ENCODE results near the gene MAN1B1.

Gene MAN1B1

DNA sequence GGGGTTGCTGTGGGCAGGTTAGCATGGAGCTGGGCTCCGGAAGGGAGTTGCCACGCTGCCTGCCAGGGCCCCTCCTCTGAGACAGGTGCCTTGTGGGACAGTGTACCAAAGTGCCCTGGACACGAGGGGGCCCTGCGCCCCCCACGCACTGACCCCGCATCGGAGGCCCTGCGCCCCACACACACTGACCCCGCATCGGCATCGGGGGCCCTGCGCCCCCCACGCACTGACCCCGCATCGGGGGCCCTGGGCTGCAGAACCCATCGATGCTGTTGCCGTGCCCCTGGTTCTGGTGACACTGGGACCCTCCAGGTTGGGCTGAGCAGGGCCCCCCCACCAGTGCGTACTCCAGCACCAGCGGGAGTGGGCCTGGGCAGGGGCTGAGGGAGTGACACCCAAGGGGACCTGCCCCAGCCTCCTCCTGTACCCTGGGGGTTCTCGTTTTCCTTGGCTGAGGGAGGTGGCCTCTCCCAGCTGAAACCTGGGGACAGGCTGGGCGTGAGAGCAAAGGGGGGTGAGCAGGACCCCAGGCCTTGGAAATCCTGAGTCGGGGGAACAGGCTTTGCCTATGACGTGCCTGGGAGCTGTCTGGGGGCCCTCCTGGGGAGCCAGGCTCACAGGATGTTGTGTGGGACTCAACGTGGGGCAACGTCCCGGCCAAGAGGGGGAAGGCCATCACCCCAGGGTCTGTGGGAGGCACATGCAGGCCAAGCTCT is 23.3 kb upstream of the MAN1B1 start:
- TF ChIP-seq, protein P1, sequence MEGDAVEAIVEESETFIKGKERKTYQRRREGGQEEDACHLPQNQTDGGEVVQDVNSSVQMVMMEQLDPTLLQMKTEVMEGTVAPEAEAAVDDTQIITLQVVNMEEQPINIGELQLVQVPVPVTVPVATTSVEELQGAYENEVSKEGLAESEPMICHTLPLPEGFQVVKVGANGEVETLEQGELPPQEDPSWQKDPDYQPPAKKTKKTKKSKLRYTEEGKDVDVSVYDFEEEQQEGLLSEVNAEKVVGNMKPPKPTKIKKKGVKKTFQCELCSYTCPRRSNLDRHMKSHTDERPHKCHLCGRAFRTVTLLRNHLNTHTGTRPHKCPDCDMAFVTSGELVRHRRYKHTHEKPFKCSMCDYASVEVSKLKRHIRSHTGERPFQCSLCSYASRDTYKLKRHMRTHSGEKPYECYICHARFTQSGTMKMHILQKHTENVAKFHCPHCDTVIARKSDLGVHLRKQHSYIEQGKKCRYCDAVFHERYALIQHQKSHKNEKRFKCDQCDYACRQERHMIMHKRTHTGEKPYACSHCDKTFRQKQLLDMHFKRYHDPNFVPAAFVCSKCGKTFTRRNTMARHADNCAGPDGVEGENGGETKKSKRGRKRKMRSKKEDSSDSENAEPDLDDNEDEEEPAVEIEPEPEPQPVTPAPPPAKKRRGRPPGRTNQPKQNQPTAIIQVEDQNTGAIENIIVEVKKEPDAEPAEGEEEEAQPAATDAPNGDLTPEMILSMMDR (IDR thresholded peaks at IDR 0.05; ENCODE audit: extremely low read depth, missing control alignments), result no peak
- DNase-seq (ENCODE audit: low spot score), result no peak

DNA sequence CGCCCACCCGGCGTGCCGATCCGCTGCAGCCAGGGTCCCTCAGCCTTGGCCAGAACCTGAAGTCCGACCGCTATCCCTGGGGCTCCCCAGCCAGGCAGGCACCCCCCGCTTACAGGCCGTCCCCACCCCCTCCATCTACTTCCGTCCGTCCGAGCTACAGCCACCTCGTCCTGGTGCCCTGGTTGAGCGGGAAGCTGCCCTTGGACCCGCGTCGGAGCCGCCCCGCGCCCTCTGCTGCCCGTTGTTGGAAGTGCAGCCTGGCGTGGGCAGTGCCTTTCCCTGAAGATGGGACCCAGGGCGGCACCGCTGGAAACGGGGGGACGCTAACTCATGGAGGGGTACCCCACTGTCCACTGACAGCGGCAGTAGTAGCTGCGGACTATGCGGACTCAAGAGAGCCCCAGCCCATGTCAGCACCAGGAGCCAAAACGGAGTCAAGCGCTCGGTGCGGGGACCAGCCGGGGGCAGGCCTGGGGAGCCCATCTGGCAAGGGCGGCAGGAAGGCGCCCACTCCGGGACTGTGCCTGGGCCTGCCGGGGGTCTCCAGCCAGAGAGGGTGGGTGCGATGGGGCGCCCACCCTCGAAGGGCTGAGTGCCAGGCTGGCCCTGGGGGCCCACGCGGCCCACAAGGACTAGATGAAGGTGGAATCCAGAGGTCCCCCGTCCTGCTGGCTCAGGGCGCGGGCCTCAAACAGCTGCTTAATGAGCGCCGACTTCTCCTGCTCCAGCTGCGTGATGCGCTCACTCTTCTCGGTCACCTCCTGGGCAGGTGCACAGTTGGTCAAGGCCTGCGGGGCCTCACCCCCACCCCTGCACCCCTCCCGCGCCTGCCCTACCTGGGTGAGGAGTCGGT is 22.5 kb upstream of the MAN1B1 start:
- peak; percentile 81 for DNase-seq (ENCODE audit: low spot score)
- TF ChIP-seq, protein P1 (IDR thresholded peaks at IDR 0.05; ENCODE audit: extremely low read depth, missing control alignments), result peak; percentile 95

DNA sequence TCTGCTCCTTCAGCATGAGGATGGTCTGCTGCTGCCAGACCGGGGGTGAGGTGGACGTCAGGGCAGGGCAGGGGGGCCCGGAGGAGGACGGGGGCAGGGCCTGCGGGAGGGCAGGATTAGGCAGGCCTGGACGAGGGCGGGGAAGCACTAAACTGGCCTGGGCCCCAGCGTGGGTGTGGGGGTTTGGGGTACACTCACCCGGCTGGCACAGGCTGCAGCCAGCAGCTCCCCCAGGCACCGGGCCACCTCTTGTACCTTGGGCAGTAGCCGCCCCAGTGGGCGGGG is 22.0 kb upstream of the MAN1B1 start:
- TF ChIP-seq, protein P1 (IDR thresholded peaks at IDR 0.05; ENCODE audit: extremely low read depth, missing control alignments), result no peak
- DNase-seq (ENCODE audit: low spot score), result no peak

DNA sequence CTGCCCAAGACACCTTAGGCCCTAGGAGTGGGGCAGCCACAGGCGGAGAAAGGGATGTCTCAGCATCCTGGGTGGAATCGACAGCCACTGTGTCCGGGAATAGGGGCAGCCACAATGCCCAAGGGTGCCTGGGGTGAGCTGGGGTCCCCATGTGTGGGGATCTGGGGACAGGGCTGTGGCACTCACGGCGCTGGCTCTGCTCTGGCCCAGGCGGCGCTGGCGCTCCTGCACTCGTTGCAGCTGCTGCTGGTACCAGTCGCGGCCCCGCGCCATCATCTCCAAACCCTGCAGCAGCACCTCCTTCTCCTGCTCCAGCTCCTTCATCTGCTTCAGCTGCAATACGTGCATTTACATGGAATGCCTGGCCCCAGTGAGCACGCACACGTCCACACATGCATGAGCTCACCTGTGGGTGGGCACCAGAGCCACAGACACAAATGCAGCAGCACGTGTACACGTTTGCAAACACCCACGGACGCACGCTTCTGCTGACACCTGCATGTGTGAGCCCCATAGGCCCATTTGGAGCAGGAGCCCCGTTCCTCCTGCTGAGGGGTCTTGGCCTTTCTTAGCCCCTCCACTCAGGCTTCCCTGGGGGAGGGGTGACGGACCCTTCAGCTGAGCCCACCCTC is 21.3 kb upstream of the MAN1B1 start:
- DNase-seq (ENCODE audit: low spot score), result no peak
- TF ChIP-seq, protein P1 (IDR thresholded peaks at IDR 0.05; ENCODE audit: extremely low read depth, missing control alignments), result no peak

DNA sequence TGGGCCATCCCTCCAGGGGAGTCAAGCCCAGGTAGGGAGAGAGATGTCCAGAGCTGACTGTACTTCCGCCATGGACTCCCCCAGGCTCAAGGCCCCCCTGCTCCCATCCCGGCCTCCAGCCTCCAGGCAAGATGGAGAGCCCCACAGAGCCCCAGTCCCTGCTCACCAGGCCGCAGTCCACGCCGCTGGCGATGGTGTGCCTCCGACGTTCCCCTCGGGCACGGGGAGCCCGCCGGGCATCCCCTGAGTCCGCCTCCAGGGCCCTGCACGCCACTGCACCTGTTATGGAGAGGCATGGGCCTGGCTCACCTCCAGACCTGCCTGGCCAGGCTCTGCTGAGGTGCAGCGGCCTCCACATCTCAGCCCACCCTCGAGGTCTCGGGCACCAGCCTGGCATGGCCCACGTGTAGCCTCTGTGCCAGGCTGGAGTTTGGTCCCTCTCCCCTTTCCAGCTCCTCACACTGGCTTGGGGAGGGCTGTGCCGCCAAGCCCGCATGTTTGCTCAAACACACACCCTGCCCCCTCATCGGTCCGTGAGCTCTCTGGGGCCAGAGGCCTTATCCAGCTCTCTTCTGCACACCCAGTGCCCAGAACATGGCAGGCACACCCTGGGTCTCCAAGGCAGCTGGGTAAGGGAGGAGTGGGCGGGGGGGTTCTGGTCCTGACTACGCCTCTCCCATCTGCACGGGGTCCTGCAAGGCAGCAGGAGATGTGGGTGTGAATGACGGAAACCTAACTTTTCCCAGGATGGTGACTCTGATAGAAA is 20.5 kb upstream of the MAN1B1 start:
- TF ChIP-seq, protein P1 (IDR thresholded peaks at IDR 0.05; ENCODE audit: extremely low read depth, missing control alignments), result no peak
- DNase-seq (ENCODE audit: low spot score), result no peak

DNA sequence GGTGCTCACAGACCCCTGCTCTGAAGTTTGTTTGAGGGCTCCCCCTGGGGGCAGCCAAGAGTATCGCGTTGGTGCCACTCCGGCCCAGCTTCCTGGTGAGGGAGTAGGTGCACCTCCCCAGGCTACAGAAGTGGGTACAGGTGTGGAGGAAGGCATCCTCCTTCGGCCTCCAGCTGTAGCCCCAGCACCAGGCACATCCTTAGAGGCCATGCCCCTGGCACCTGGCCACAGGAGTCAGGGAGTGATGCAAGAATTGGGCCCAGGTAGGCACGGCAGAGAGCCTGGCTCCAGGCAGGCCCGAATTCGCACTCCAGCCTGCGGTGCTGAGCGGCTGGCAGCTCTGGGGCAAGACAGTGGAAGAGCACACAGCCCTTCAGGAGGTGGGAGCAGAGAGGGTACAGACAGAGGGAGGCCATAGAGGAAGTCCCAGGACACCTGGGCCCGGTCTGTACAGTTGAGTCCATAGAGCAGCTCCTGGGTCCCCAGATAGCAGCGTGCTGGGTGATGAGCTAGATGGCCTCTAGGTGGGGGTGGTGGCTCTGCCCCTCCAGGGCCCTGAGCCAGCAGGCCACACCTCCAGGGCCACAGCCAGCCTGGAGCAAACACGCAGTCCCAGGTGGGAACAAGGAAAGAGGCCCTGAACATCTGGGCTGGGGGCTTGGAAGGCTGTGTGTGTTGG is 18.8 kb upstream of the MAN1B1 start:
- peak; percentile 94 for DNase-seq (ENCODE audit: low spot score)

More for the DNA sequence above, 18.8 kb upstream of the MAN1B1 start:
- TF ChIP-seq, protein P1 (IDR thresholded peaks at IDR 0.05; ENCODE audit: extremely low read depth, missing control alignments), result peak; percentile 69
